ENCODE results near the gene COL1A2. TPM values are rescaled to one million over a fixed set of nuclear protein-coding genes. Genes with fewer than 3 reads are reported as not detected.

The COL1A2 gene
- total RNA-seq, 1 donor from 2014 or later, result 478 TPM

- DNase-seq (ENCODE audit: low spot score), result no peak
Observed at GRCh38 chr7:94382746-94383145, 11.9 kb upstream of the COL1A2 start.

GRCh38 chr7:94384315-94384714 lies 10.4 kb upstream of the COL1A2 start:
- no peak for DNase-seq (ENCODE audit: low spot score)

- DNase-seq (ENCODE audit: low spot score), result no peak
Observed at GRCh38 chr7:94386416-94386815, 8.3 kb upstream of the COL1A2 start.

- DNase-seq (ENCODE audit: low spot score), result no peak
Observed at GRCh38 chr7:94388540-94388939, 6.2 kb upstream of the COL1A2 start.

DNA sequence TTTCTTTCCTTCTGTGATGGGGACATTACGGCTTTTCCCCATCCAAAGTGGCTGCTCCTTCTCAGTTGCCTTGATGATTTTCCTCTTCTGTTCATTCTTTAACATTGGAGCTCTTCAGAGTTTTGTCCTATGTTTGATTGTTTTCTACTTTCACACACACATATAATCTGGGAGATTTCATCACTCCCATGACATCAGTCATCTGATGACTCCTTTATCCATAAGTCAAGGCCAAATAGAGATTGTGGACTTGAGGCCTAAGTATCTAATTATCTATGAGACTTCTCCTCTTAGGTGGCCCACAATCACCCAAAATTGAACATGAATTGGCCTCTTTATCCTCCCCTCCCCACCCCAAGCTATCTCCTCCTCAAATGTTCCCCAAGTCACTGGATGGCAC lies 5.3 kb upstream of the COL1A2 start:
- DNase-seq (ENCODE audit: low spot score), result no peak

DNA sequence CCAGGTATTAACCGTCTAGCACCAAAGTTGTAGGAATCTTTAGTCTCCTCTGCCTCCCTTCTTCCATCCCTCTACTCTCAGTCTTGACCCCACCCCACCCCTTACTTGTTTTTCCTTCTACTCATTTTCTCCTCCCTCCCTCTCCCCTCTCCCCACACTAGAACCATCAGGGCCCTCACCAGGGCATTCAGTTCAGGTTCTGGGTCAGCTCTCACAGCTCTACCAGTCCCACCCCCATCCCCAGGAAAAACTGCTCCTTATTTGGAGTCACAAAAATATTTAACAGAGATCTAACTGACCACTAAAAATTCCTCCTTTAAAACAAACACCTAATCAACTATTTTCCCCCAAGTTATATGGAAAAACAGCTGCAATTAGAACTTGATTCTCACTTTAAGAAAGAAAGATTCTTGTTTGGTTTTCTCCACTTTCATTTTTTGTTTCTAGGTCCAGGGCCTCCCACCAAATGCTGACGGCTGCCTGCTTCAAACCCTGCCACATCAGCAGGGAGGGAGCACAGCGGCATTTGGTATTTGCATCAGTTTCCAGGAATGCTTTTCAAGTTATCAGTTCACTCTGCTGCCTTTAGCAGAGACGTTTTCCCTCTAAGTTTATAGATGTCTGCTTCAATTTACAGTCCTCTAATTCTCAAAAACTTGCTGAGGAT lies 2.8 kb upstream of the COL1A2 start:
- no peak for DNase-seq (ENCODE audit: low spot score)

- no peak for DNase-seq (ENCODE audit: low spot score)
Observed at GRCh38 chr7:94392393-94392786, 2.3 kb upstream of the COL1A2 start.

DNA sequence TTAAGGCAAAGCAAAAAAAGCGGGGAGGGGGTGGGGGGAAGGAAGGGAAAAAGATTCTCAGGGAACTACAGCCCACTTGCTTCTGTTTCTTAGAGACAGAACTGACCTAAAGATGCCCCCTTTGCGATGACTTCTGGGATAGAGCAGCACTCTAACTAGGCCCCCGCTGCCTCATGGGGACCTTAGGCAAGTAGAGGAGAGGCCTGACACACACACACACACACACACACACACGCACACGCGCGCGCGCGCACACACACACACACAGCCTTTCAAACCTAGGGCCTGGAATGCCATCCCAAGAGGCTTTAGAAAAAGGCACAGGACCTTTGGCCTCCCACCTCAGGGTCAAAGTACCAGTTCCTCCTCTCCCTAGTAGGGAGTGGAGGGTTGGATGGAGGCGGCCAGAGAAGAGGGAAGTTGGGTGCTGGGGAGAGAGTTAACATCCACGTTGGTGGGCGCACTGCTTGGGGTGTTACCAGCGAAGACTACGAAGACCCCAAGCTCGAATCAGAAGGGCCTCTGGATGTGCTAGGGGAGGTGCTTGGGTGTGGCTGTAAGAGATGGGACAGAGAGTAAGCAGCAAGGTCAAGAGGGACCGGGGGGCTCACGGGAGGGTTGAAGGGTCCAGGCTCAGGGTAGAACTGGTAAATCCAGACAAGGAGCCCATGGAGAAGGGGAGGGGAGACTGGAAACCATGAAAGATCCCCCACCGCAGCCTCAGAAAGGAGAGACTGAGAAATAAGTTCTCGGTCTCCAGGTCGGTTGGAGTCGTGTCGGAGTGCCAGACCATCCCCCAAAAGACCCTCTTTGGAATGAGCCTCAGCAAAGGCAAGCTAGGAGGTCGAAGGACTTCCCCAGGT lies 1.2 kb upstream of the COL1A2 start:
- no peak for DNase-seq (ENCODE audit: low spot score)

DNA sequence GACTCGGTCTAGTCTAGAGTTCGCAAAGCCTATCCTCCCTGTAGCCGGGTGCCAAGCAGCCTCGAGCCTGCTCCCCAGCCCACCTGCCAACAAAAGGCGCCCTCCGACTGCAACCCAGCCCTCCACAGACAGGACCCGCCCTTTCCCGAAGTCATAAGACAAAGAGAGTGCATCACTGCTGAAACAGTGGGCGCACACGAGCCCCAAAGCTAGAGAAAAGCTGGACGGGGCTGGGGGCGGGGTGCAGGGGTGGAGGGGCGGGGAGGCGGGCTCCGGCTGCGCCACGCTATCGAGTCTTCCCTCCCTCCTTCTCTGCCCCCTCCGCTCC lies 622 bp upstream of the COL1A2 start:
- DNase-seq (ENCODE audit: low spot score), result no peak

DNA sequence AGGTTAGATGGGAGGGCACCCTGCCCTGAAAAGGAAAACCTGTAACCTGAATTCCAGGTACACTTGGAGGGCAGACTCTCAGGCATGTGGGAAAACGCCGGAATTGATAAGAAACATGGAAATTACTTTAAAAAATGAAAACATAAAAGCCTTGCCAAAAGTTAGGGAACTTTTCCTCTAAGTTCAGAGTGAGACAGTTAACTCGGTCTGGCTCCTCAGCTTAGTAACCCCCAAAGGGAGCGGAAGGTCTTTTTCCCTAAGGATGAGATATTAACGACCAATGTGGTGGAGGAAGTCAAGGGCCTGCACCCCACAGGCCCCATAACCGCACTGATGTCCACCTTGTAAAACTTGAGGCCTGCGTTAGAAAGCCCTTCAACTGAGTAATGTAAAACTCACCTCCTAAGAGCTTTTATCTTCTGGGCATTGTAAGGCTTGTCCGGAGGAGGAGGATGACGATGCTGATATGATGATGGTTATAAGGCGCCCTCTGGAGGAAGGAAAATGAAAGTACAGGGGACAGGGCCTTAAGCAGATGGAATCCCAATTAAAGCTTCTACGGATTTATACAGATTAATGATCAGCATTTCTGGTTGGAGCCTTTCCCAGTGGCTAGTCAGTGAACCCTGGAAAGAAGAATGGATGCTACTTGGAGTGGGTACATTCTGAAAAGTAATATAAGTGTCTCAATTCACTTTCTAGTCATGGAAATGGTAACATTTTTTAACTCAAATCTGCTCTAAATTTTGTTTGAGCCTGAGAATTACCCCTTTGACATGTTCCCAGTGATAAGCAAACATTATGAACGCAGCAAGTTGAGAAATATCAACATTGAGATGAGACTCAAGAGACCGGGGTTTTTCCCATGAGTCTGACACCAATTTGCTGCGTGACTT lies 694 bp downstream of the COL1A2 start:
- DNase-seq (ENCODE audit: low spot score), result peak; percentile 65

GRCh38 chr7:94396037-94396431 lies 1.3 kb downstream of the COL1A2 start:
- DNase-seq (ENCODE audit: low spot score), result no peak

DNA sequence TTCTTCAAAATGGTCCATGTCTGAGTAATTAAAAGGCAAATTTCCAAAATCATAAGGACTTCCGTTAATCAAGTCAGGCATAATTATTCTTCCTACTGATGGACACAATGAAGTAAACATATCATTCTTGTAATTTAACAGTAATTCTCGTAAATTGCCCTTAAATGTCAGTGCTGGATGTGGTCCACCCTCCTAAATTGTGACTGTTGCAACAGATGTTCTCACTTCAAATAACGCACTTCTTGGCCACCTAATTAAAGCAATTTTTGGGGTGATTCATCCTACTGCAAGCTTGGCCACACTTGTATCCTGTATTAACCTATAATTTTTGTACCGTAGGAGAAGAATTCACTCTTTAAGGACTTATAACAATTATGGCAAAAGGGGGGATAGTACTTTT lies 1.9 kb downstream of the COL1A2 start:
- no peak for DNase-seq (ENCODE audit: low spot score)

DNA sequence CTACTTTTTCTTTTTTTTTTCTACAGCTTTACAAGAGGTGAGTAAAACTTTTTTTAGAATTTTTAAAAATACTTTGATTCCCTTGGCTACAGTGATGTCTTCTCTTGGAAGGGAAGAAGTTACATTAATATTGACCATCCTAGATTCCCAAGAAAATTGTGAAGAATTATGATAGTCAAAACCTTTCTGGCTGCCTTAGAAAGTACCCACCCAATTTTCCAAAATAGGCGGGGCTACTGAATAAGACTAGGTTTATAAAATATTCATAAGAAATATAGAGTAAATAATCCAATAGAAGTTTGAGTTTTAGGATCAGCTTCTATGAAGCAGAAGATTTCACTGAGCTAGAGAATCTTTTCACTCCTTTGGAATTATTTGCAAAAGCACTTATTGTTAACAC lies 3.0 kb downstream of the COL1A2 start:
- DNase-seq (ENCODE audit: low spot score), result no peak

DNA sequence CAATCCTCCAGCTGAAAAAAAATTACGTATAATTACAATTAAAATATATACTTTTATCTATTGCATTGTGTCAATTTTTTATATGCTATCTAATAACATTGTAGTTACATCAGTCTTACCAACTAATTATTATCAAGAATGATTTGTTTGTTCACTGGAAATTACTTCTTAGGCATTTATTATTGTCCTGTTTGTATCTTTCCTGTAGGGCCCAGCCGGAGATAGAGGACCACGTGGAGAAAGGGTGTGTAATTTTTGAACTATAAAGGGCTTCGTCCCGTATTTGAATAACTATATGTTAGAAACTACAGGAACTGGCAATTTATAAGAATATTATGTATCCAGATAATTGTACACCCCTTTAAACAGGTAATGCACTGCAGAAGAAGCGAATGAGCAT lies 4.1 kb downstream of the COL1A2 start:
- DNase-seq (ENCODE audit: low spot score), result no peak

DNA sequence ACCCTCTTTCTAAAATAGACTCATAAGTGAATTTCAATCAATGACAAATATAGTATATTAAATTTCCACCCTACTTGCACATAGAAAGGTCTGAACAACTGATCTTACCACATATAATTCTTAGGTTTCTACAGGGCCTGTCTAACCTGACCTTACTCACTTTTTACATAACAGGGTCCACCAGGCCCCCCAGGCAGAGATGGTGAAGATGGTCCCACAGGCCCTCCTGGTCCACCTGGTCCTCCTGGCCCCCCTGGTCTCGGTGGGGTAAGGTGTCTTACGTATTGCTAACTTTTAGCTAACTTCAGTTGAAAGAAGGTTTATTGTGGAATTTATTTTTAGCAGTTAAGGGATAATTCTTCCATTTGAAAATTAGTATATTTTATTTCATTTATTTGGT lies 5.3 kb downstream of the COL1A2 start:
- no peak for DNase-seq (ENCODE audit: low spot score)

DNA sequence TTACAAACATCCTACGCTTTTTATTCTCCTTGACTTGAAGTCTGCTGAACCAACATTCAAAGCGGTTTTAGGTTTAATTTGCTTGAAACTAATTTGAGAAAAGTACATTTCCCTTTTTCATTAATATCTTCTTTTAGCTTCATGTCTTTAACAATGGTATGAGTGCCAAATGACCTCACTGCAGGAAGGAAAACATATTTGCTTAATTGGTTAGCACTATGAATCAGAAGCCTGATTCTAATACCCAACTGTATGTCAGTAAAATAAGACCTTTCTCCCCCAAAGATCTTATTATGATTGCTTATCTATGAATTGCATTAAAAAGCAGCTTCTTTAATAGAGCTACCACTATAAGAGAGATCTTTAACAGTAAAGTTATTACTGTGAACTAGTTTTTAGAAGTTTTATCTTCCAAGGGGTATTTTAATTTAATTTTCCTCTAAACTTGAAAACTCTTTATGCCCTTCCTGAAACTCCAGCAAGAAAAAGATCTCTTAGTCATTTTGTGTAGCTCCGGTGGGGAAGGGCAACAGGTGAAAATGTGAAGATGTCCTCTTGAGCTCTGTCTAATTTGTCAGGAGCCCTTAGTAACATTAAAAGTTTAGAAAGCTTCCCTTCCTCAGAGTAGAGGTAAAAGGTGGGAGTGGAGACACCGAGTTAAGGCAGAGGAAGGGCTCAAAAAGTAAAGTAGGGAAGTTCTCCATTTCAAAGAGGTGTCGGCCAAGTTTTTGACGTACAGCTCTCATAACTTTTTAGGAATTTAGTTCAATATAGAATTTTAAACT lies 6.1 kb downstream of the COL1A2 start:
- DNase-seq (ENCODE audit: low spot score), result no peak

- DNase-seq (ENCODE audit: low spot score), result no peak
Observed at GRCh38 chr7:94401428-94401814, 6.7 kb downstream of the COL1A2 start.

- DNase-seq (ENCODE audit: low spot score), result no peak
Observed at GRCh38 chr7:94403546-94403945, 8.9 kb downstream of the COL1A2 start.

GRCh38 chr7:94405506-94405905 lies 10.8 kb downstream of the COL1A2 start:
- DNase-seq (ENCODE audit: low spot score), result no peak

GRCh38 chr7:94406696-94407095 lies 12.0 kb downstream of the COL1A2 start:
- DNase-seq (ENCODE audit: low spot score), result no peak

DNA sequence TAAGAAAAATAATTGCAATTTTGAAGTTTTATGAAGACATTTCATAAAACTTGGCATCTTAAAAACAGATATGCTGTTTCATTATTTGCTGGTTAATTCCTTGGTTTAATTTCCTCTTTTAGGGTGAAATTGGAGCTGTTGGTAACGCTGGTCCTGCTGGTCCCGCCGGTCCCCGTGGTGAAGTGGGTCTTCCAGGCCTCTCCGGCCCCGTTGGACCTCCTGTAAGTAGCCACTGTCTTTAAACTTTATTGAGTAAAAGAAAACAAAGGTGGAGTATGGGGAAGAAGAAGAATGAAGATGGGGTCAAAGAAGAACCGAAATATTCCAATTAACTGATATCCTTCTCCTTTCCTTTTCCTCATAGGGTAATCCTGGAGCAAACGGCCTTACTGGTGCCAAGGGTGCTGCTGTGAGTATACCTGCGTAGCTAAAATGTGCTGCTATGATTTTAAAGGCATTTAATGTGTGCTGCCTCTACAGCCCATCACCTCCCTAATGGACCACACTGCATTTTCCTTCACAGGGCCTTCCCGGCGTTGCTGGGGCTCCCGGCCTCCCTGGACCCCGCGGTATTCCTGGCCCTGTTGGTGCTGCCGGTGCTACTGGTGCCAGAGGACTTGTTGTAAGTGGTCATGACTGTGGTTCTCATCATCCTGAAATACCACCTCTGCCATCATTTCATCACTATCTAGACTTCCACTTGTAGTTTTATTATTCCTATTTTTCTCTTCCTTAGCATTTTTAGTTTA lies 14.7 kb downstream of the COL1A2 start:
- no peak for DNase-seq (ENCODE audit: low spot score)

Data from mucosa of gallbladder (tissue), 1 donor.